IMR-90 (cell line): Measurements from ENCODE around the gene SLC4A9. TPM values are rescaled to one million over a fixed set of nuclear protein-coding genes. Genes with fewer than 3 reads are reported as not detected.

Experiments used
- ATAC-seq: fragments of 200-7000 bp; cut with Tn5 transposase; 2 replicates; pipeline ENCODE4 v1.9.1; 2020; ENCODE audit warnings: low read depth, mild to moderate bottlenecking, moderate library complexity
- BruUV-seq: library from RNA; stranded (reverse); fragments of 400-500 nt; replicated peaks from 2 replicates; lab custom pipeline; 2021; lab: Mats Ljungman, UMichigan
- CTCF ChIA-PET: fragments of 300-600 bp; formaldehyde crosslinking; extraction: SDS; loops from one replicate; lab custom pipeline; 2021; ENCODE audit warnings: antibody characterized with exemption; lab: Yijun Ruan, JAX
- POLR2A ChIA-PET: fragments of 300-600 bp; sonication (Branson Sonifier 250); formaldehyde crosslinking; loops from one replicate; lab custom pipeline; 2022; ENCODE audit warnings: antibody characterized with exemption; ENCODE audit not compliant: unreplicated experiment; lab: Charles Lee
- DNase-seq: peaks from one replicate; pipeline ENCODE4 v3.0.0; 2013
- H2AFZ ChIP-seq: replicated peaks from 2 replicates; pipeline ENCODE3; 2013; ENCODE audit warnings: low read length, mild to moderate bottlenecking; ENCODE audit not compliant: poor library complexity
- H2AK5ac ChIP-seq: 2 replicates; pipeline ENCODE4 v1.6.1; 2013; ENCODE audit warnings: low read depth, low read length, inconsistent platforms
- H2AK9ac ChIP-seq: replicated peaks from 2 replicates; pipeline ENCODE3; 2013; ENCODE audit warnings: mild to moderate bottlenecking, low read depth, low read length, moderate library complexity; ENCODE audit not compliant: poor library complexity
- H2BK120ac ChIP-seq: 2 replicates; pipeline ENCODE4 v1.6.1; 2013; ENCODE audit warnings: low read depth, low read length, inconsistent platforms
- H2BK15ac ChIP-seq: 3 replicates; pipeline ENCODE4 v1.6.1; 2013; ENCODE audit warnings: low read depth, low read length, inconsistent platforms
- H2BK20ac ChIP-seq: 2 replicates; pipeline ENCODE4 v1.6.1; 2013; ENCODE audit warnings: low read depth, mild to moderate bottlenecking, inconsistent platforms, low read length, moderate library complexity
- H2BK5ac ChIP-seq: 2 replicates; pipeline ENCODE4 v1.6.1; 2013; ENCODE audit warnings: mild to moderate bottlenecking, low read depth, low read length, inconsistent platforms; ENCODE audit not compliant: poor library complexity, severe bottlenecking
- H3K14ac ChIP-seq: replicated peaks from 2 replicates; pipeline ENCODE4 v1.6.1; 2013; ENCODE audit warnings: low read depth, low read length, inconsistent platforms
- H3K18ac ChIP-seq: 2 replicates; pipeline ENCODE4 v1.6.1; 2013; ENCODE audit warnings: low read depth, low read length, control low read depth
- H3K23ac ChIP-seq: 2 replicates; pipeline ENCODE4 v1.6.1; 2013; ENCODE audit warnings: low read depth, low read length, inconsistent platforms
- H3K27ac ChIP-seq: 2 replicates; pipeline ENCODE4 v1.5.1; 2013; ENCODE audit warnings: mild to moderate bottlenecking, control low read depth, low read length; ENCODE audit not compliant: insufficient read depth
- H3K27me3 ChIP-seq: 2 replicates; pipeline ENCODE4 v1.6.1; 2013; ENCODE audit warnings: low read length; ENCODE audit not compliant: control insufficient read depth, insufficient read depth
- H3K36me3 ChIP-seq: 2 replicates; pipeline ENCODE4 v1.6.1; 2013; ENCODE audit warnings: low read length, mixed read lengths; ENCODE audit not compliant: control insufficient read depth, insufficient read depth
- H3K4ac ChIP-seq: 2 replicates; pipeline ENCODE4 v1.6.1; 2013; ENCODE audit warnings: low read depth, low read length, inconsistent platforms
- H3K4me1 ChIP-seq: 2 replicates; pipeline ENCODE4 v1.6.1; 2013; ENCODE audit warnings: low read length, mixed read lengths; ENCODE audit not compliant: control insufficient read depth, insufficient read depth
- H3K4me2 ChIP-seq: 2 replicates; pipeline ENCODE4 v1.6.1; 2013; ENCODE audit warnings: low read depth, mild to moderate bottlenecking, control low read depth, low read length, moderate library complexity
- H3K4me3 ChIP-seq: 2 replicates; pipeline ENCODE4 v1.5.1; 2013; ENCODE audit warnings: low read depth, mild to moderate bottlenecking, control low read depth, low read length, moderate library complexity; ENCODE audit not compliant: insufficient read depth
- H3K56ac ChIP-seq: 2 replicates; pipeline ENCODE4 v1.6.1; 2013; ENCODE audit warnings: low read length, inconsistent platforms; ENCODE audit not compliant: insufficient read depth; ENCODE audit errors: extremely low read depth
- H3K79me1 ChIP-seq, 2 experiments: 2 replicates each; pipeline ENCODE4 v1.6.1; 2013; ENCODE audit warnings: low read length in 2 of 2, inconsistent platforms in 1 of 2, low read depth in 1 of 2
- H3K9ac ChIP-seq: 2 replicates; pipeline ENCODE4 v1.6.1; 2013; ENCODE audit warnings: low read depth, low read length, control low read depth
- H3K9me1 ChIP-seq: 2 replicates; pipeline ENCODE4 v1.6.1; 2013; ENCODE audit warnings: low read length, inconsistent platforms; ENCODE audit not compliant: insufficient read depth
- H3K9me3 ChIP-seq: 2 replicates; pipeline ENCODE4 v1.6.1; 2013; ENCODE audit warnings: low read length; ENCODE audit not compliant: control insufficient read depth, insufficient read depth
- H4K20me1 ChIP-seq: 2 replicates; pipeline ENCODE4 v1.6.1; 2013; ENCODE audit warnings: low read length, inconsistent platforms; ENCODE audit not compliant: insufficient read depth
- H4K5ac ChIP-seq: 2 replicates; pipeline ENCODE4 v1.6.1; 2013; ENCODE audit warnings: mild to moderate bottlenecking, low read depth, low read length, control low read depth
- H4K8ac ChIP-seq, 2 experiments: 2 replicates each; pipeline ENCODE4 v1.6.1; 2013; ENCODE audit warnings: low read depth in 2 of 2, low read length in 2 of 2, control low read depth in 1 of 2, inconsistent platforms in 1 of 2
- H4K91ac ChIP-seq: 2 replicates; pipeline ENCODE4 v1.6.1; 2013; ENCODE audit warnings: low read depth, low read length, inconsistent platforms; ENCODE audit not compliant: insufficient read depth
- BHLHE40 ChIP-seq: fragments of 150-350 bp; IDR thresholded peaks from 2 replicates; pipeline ENCODE4 v1.6.1; 2016; ENCODE audit warnings: mild to moderate bottlenecking, low read depth, low read length
- CHD1 ChIP-seq: IDR thresholded peaks from 2 replicates; pipeline ENCODE4 v1.6.1; 2012; ENCODE audit warnings: low read depth, low read length, improper control_type of control experiment
- FOS ChIP-seq: fragments of 150-350 bp; IDR thresholded peaks from 2 replicates; pipeline ENCODE4 v1.6.1; 2016; ENCODE audit warnings: low read depth, low read length
- RAD21 ChIP-seq: IDR thresholded peaks from 2 replicates; pipeline ENCODE4 v1.6.1; 2012; ENCODE audit warnings: low read length, improper control_type of control experiment
- RFX5 ChIP-seq: IDR thresholded peaks from 2 replicates; pipeline ENCODE4 v1.8.0; 2012; ENCODE audit warnings: low read depth, mild to moderate bottlenecking, low read length, moderate library complexity
- SMC3 ChIP-seq: fragments of 150-350 bp; IDR thresholded peaks from 2 replicates; pipeline ENCODE4 v1.6.1; 2016; ENCODE audit warnings: low read depth, mild to moderate bottlenecking, antibody characterized with exemption, low read length, moderate library complexity
- WGBS, 2 experiments: methylation state at CpG; one replicate each; pipeline versions ENCODE4 v1.1.5 to v1.1.7; 2013; ENCODE audit warnings: missing lambda C conversion rate in 2 of 2; ENCODE audit not compliant: insufficient read length in 1 of 2; ENCODE audit errors: extremely low coverage in 2 of 2; 5-methylcytosine and 5-hydroxymethylcytosine counted together
- dilution Hi-C: fragments of 300-500 bp; cut with HindIII; formaldehyde crosslinking; loops from one replicate; pipeline ENCODE4 v1.14.3; 2018; ENCODE audit warnings: low sequenced_read_pairs; ENCODE audit not compliant: unreplicated experiment
- in situ Hi-C: fragments of 300-500 bp; cut with MboI; formaldehyde crosslinking; loops from 3 replicates; pipeline ENCODE4 v1.14.3; 2019; ENCODE audit warnings: low sequenced_read_pairs, inconsistent platforms, mixed read lengths
- intact Hi-C: fragments of 100-400 bp; cut with micrococcal nuclease; formaldehyde crosslinking; loops from 2 replicates; pipeline ENCODE4 v1.10.0; 2022
- microRNA-seq, 2 experiments: library from miRNA; stranded (forward) in 1 of 2; unstranded in 1 of 2; fragments of 10-50 nt in 1 of 2; fragments of <30 nt in 1 of 2; gene quantifications in 1 of 2; microRNA quantifications in 1 of 2; one replicate each; pipeline versions ENCODE3 to v1.1.0; 2013 to 2020; ENCODE audit not compliant: insufficient read depth in 1 of 2, insufficient read length in 1 of 2, unreplicated experiment in 1 of 2
- polyA plus RNA-seq, 3 experiments: library from polyadenylated mRNA; depleted of rRNA; stranded (reverse); fragments of >200 nt; gene quantifications; 2 replicates each; pipeline ENCODE4 v1.2.3, GENCODE V29; 2012; ENCODE audit warnings: low replicate concordance in 1 of 3
- small RNA-seq, 5 experiments: library from RNA; depleted of rRNA; stranded (forward); fragments of <200 nt; gene quantifications; one replicate each; pipeline ENCODE3, GENCODE V24; 2012
- total RNA-seq: library from RNA; depleted of rRNA; stranded (reverse); fragments of >200 nt; gene quantifications from 2 replicates; pipeline ENCODE4 v1.2.3, GENCODE V29; 2012; rRNA removed
- TF ChIP-seq, protein P1 (sequence below): conservative IDR thresholded peaks from 2 replicates; pipeline ENCODE4 v1.5.1; 2012; ENCODE audit warnings: mild to moderate bottlenecking, low read depth, low read length, improper control_type of control experiment

SLC4A9 gene
- total and polyA plus RNA-seq, 2 of the 4 experiments (the other 2 are of a cell fraction): not detected

DNA sequence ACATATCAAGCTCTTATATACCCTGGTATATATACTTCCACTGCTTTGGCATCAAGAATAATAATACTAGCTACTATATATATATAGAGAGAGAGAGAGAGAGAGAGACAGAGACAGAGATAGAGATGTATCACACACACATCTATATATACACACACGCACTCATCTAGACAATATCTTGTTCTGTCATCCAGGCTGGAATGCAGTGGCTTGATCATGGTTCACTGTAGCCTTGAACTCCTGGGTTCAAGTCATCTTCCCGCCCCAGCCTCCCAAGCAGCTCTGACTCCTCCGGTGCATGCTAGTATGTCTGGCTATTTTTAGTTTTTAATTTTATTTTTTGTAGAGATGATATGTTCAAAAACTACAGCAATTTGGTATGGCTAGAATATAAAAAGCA lies 64.1 kb downstream of the SLC4A9 start:
- no peak overlapping the region for H2BK120ac ChIP-seq
- dilution Hi-C loops (no loop called here), in situ Hi-C loops (no loop called here), intact Hi-C loops (no loop called here)
- no peaks in the 10 kb centered on the region for H3K9me3 ChIP-seq
- ChIA-PET POLR2A (no interaction called here), CTCF (interaction anchor here (1.1 kb wide), 1 partner anchor 13 kb away, joined by 7 read pairs; no protein-coding TSS in a partner anchor)
- H4K91ac ChIP-seq: no peak overlapping the region
- peaks cover 14 to 49% of the 10 kb centered on the region in 2 experiments for H3K79me1 ChIP-seq
- TF ChIP-seq SMC3: no peak
- no peak for TF ChIP-seq RFX5
- TF ChIP-seq, protein P1, sequence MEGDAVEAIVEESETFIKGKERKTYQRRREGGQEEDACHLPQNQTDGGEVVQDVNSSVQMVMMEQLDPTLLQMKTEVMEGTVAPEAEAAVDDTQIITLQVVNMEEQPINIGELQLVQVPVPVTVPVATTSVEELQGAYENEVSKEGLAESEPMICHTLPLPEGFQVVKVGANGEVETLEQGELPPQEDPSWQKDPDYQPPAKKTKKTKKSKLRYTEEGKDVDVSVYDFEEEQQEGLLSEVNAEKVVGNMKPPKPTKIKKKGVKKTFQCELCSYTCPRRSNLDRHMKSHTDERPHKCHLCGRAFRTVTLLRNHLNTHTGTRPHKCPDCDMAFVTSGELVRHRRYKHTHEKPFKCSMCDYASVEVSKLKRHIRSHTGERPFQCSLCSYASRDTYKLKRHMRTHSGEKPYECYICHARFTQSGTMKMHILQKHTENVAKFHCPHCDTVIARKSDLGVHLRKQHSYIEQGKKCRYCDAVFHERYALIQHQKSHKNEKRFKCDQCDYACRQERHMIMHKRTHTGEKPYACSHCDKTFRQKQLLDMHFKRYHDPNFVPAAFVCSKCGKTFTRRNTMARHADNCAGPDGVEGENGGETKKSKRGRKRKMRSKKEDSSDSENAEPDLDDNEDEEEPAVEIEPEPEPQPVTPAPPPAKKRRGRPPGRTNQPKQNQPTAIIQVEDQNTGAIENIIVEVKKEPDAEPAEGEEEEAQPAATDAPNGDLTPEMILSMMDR: no peak
- TF ChIP-seq CHD1: no peak
- TF ChIP-seq BHLHE40: no peak
- no peak for TF ChIP-seq FOS
- TF ChIP-seq RAD21: no peak
- no peaks in the 10 kb centered on the region for H3K36me3 ChIP-seq
- H4K5ac ChIP-seq: no peak overlapping the region
- H2AK9ac ChIP-seq: no peak overlapping the region
- no peak overlapping the region for H2BK5ac ChIP-seq
- H3K14ac ChIP-seq: no peak overlapping the region
- no peak overlapping the region for H3K4me2 ChIP-seq
- DNase-seq (peak; percentile 5), ATAC-seq (no peak)
- H2AK5ac ChIP-seq: no peak overlapping the region
- no CpG with 5 or more reads among the region's 3 CpGs for WGBS, 2 experiments
- no peaks in the 10 kb centered on the region for H3K9me1 ChIP-seq
- H3K56ac ChIP-seq: no peak overlapping the region
- no TSS peak for BruUV-seq
- H3K9ac ChIP-seq: no peak overlapping the region
- H3K4ac ChIP-seq: no peak overlapping the region
- H3K4me3 ChIP-seq: no peak overlapping the region
- no peak overlapping the region for H4K8ac ChIP-seq
- peaks cover 18% of the 10 kb centered on the region for H4K20me1 ChIP-seq
- H2AFZ ChIP-seq: no peak overlapping the region
- no peak overlapping the region for H2BK20ac ChIP-seq
- no peaks in the 10 kb centered on the region for H3K4me1 ChIP-seq
- no peak overlapping the region for H2BK15ac ChIP-seq
- no peaks in the 10 kb centered on the region for H3K27me3 ChIP-seq
- no peak overlapping the region for H3K18ac ChIP-seq
- no peak overlapping the region for H3K27ac ChIP-seq
- no peak overlapping the region for H3K23ac ChIP-seq

Small RNA genes within 50 kb of the gene (microRNA-seq; reads per million reads assigned to microRNA genes)
- gene RNU4-14P (ENCODE audit: insufficient read depth, insufficient read length): not detected

Small RNA genes within 50 kb of the gene (small RNA-seq; reads per million reads assigned to genes)
- gene RNU4-14P: 0 reads per million in 5 experiments

Other genes with a start within 250 kb of the SLC4A9 start
- 5.6 and 13.9 TPM in 2 replicates for gene PURA, start 246.1 kb upstream of the SLC4A9 start, total RNA-seq
- 3.8 TPM in 2 replicates for gene PURA, start 246.1 kb upstream of the SLC4A9 start, polyA plus RNA-seq (2012; rRNA removed)
- gene IGIP, start 234.3 kb upstream of the SLC4A9 start, total RNA-seq: 5.0 and 6.7 TPM in 2 replicates
- 0.83 and 1.2 TPM in 2 replicates for gene IGIP, start 234.3 kb upstream of the SLC4A9 start, polyA plus RNA-seq (2012; rRNA removed)
- gene CYSTM1, start 185.0 kb upstream of the SLC4A9 start, total RNA-seq: 6.7 and 7.3 TPM in 2 replicates
- gene CYSTM1, start 185.0 kb upstream of the SLC4A9 start, polyA plus RNA-seq (2012; rRNA removed): 15.0 and 16.3 TPM in 2 replicates
- 92.8 and 98.8 TPM in 2 replicates for gene PFDN1, start 57.1 kb upstream of the SLC4A9 start, total RNA-seq
- gene PFDN1, start 57.1 kb upstream of the SLC4A9 start, polyA plus RNA-seq (2012; rRNA removed): 134 and 140 TPM in 2 replicates
- gene HBEGF, start 13.6 kb upstream of the SLC4A9 start, total RNA-seq: 18.8 and 26.9 TPM in 2 replicates
- gene HBEGF, start 13.6 kb upstream of the SLC4A9 start, polyA plus RNA-seq (2012; rRNA removed): 36.1 and 48.7 TPM in 2 replicates
- 36.7 and 46.4 TPM in 2 replicates for gene ANKHD1, start 41.6 kb downstream of the SLC4A9 start, total RNA-seq
- 29.1 and 32.1 TPM in 2 replicates for gene ANKHD1, start 41.6 kb downstream of the SLC4A9 start, polyA plus RNA-seq (2012; rRNA removed)
- gene EIF4EBP3, start 187.5 kb downstream of the SLC4A9 start, total RNA-seq: 0.28 and 0.36 TPM in 2 replicates
- 1.7 and 2.1 TPM in 2 replicates for gene EIF4EBP3, start 187.5 kb downstream of the SLC4A9 start, polyA plus RNA-seq (2012; rRNA removed)
- gene SRA1, start 197.3 kb downstream of the SLC4A9 start, total RNA-seq: 52.9 and 53.9 TPM in 2 replicates
- gene SRA1, start 197.3 kb downstream of the SLC4A9 start, polyA plus RNA-seq (2012; rRNA removed): 54.8 TPM in 2 replicates
- gene APBB3, start 204.4 kb downstream of the SLC4A9 start, total RNA-seq: 6.6 and 8.1 TPM in 2 replicates
- 21.4 and 23.8 TPM in 2 replicates for gene APBB3, start 204.4 kb downstream of the SLC4A9 start, polyA plus RNA-seq (2012; rRNA removed)
- 17.2 and 19.2 TPM in 2 replicates for gene SLC35A4, start 204.6 kb downstream of the SLC4A9 start, total RNA-seq
- gene SLC35A4, start 204.6 kb downstream of the SLC4A9 start, polyA plus RNA-seq (2012; rRNA removed): 66.4 and 69.7 TPM in 2 replicates